Lower lobe of right lung (tissue), 2 donors: ENCODE results near the gene ARID3A. TPM values are rescaled to one million over a fixed set of nuclear protein-coding genes. Genes with fewer than 3 reads are reported as not detected.

Experiments used
- ATAC-seq, 2 donors: fragments of 200-7000 bp; cut with Tn5 transposase; one replicate each; pipeline ENCODE4 v1.9.1; 2020 to 2022; ENCODE audit warnings: mild to moderate bottlenecking in 2 of 2, moderate library complexity in 2 of 2
- DNase-seq: peaks from one replicate; pipeline ENCODE4 v3.0.0-alpha.2; 2020
- H3K27ac ChIP-seq: fragments of 200-600 bp; one replicate; pipeline ENCODE4 v1.8.0; 2022
- H3K27me3 ChIP-seq: fragments of 200-600 bp; one replicate; pipeline ENCODE4 v1.8.0; 2022; ENCODE audit warnings: low read depth
- H3K36me3 ChIP-seq: fragments of 200-600 bp; one replicate; pipeline ENCODE4 v1.8.0; 2022; ENCODE audit warnings: mild to moderate bottlenecking
- H3K4me1 ChIP-seq: fragments of 200-600 bp; one replicate; pipeline ENCODE4 v1.8.0; 2022
- H3K4me3 ChIP-seq: fragments of 200-600 bp; one replicate; pipeline ENCODE4 v1.8.0; 2022; ENCODE audit warnings: mild to moderate bottlenecking
- H3K9me3 ChIP-seq: fragments of 200-600 bp; one replicate; pipeline ENCODE4 v1.8.0; 2022
- CTCF ChIP-seq: fragments of 200-600 bp; IDR thresholded peaks from one replicate; pipeline ENCODE4 v1.8.0; 2022; ENCODE audit warnings: antibody characterized with exemption, mild to moderate bottlenecking
- intact Hi-C: fragments of 100-400 bp; cut with DNase I; formaldehyde crosslinking; loops from one replicate; pipeline ENCODE4 v1.11.0; 2022
- total RNA-seq: library from RNA; stranded (reverse); fragmentation: NEBNext Ultra II Directional; extraction: Animal tissue kit (Norgen Biotek cat#: 25700); gene quantifications from one replicate; pipeline ENCODE4 v1.2.1, GENCODE V29; 2021
- donor health status: DM: no; HTN: yes; CAD: no; lungs with severe emphysema.

ARID3A gene
- total RNA-seq, 1 donor from 2014 or later, result 16.9 TPM

GRCh38 chr19:929891-930258 lies 4.0 kb downstream of the ARID3A start:
- DNase-seq (no peak), ATAC-seq (no peak)
- Histone ChIP-seq H3K9me3 (no peaks in the 10 kb centered on the region), H3K27ac (no peak overlapping the region), H3K4me1 (peaks cover 48% of the 10 kb centered on the region), H3K4me3 (no peak overlapping the region), H3K27me3 (no peaks in the 10 kb centered on the region), H3K36me3 (peaks cover 9% of the 10 kb centered on the region)
- no peak for TF ChIP-seq CTCF
- intact Hi-C loops, result no loop called here

GRCh38 chr19:931860-932647 lies 6.2 kb downstream of the ARID3A start:
- peaks cover 58% of the 10 kb centered on the region for H3K4me1 ChIP-seq
- no peak for ATAC-seq
- DNase-seq, result no peak

GRCh38 chr19:932648-933552 lies 7.1 kb downstream of the ARID3A start:
- Histone ChIP-seq H3K27ac (peak overlapping the region; percentile 73), H3K4me3 (peak overlapping the region; percentile 32), H3K4me1 (peaks cover 49% of the 10 kb centered on the region), H3K27me3 (no peaks in the 10 kb centered on the region), H3K36me3 (peaks cover 9% of the 10 kb centered on the region), H3K9me3 (no peaks in the 10 kb centered on the region)
- intact Hi-C loops, result no loop called here
- no peak for TF ChIP-seq CTCF
- ATAC-seq (peak; percentile 23 to 51), DNase-seq (peak; percentile 75)

More at GRCh38 chr19:931860-932647, 6.2 kb downstream of the ARID3A start:
- H3K27me3 ChIP-seq, result no peaks in the 10 kb centered on the region
- TF ChIP-seq CTCF, result no peak
- intact Hi-C loops, result no loop called here
- H3K36me3 ChIP-seq, result peaks cover 9% of the 10 kb centered on the region
- H3K4me3 ChIP-seq, result no peak overlapping the region
- H3K9me3 ChIP-seq, result no peaks in the 10 kb centered on the region
- H3K27ac ChIP-seq, result peak overlapping the region; percentile 73

- H3K27ac ChIP-seq, result peak overlapping the region; percentile 73
- H3K27me3 ChIP-seq, result no peaks in the 10 kb centered on the region
- no peak for DNase-seq
- intact Hi-C loops, result no loop called here
- no peak for ATAC-seq
- peak overlapping the region; percentile 32 for H3K4me3 ChIP-seq
- H3K36me3 ChIP-seq, result peaks cover 13% of the 10 kb centered on the region
- peaks cover 47% of the 10 kb centered on the region for H3K4me1 ChIP-seq
- no peak for TF ChIP-seq CTCF
- no peaks in the 10 kb centered on the region for H3K9me3 ChIP-seq
Measured at GRCh38 chr19:933553-933882, 7.7 kb downstream of the ARID3A start.

GRCh38 chr19:934197-934840 lies 8.5 kb downstream of the ARID3A start:
- Histone ChIP-seq H3K9me3 (no peaks in the 10 kb centered on the region), H3K4me1 (peaks cover 46% of the 10 kb centered on the region), H3K4me3 (peak overlapping the region; percentile 16), H3K27me3 (no peaks in the 10 kb centered on the region), H3K36me3 (peaks cover 13% of the 10 kb centered on the region), H3K27ac (peak overlapping the region; percentile 65)
- DNase-seq (no peak), ATAC-seq (peak; percentile 1 to 4)
- intact Hi-C loops, result no loop called here
- TF ChIP-seq CTCF, result no peak
